H1 (cell line): ENCODE measurements around the gene ATAD3A. TPM values are rescaled to one million over a fixed set of nuclear protein-coding genes. Genes with fewer than 3 reads are reported as not detected.
"Not testable (repeated sequence)": the region's sequence is repeated elsewhere in the genome, so short reads cannot be mapped to it uniquely, and the experiment has no call there.

ENCODE experiments used
- CTCF ChIA-PET: fragments of 300-600 bp; sonication (Branson Sonifier 250); formaldehyde crosslinking; loops from one replicate; lab custom pipeline; 2021; ENCODE audit not compliant: partially characterized antibody; lab: Charles Lee
- POLR2A ChIA-PET: fragments of 300-600 bp; sonication (Branson Sonifier 250); formaldehyde crosslinking; loops from one replicate; lab custom pipeline; 2021; ENCODE audit warnings: inconsistent platforms; ENCODE audit not compliant: partially characterized antibody; lab: Charles Lee
- DNase-seq, 2 experiments: peaks; one replicate each; pipeline versions ENCODE4 v3.0.0 to v3.0.0-alpha.2; 2010 to 2022; ENCODE audit warnings: low spot score in 2 of 2, low read depth in 1 of 2, mixed read lengths in 1 of 2
- FAIRE-seq: peaks from 2 replicates; lab custom pipeline; 2011; peaks lifted over from hg19 to GRCh38; lab: Jason Lieb, UNC
- H2AFZ ChIP-seq: 2 replicates; pipeline ENCODE4 v1.8.1; 2012; ENCODE audit warnings: low read length, inconsistent platforms
- H2AK5ac ChIP-seq: 2 replicates; pipeline ENCODE4 v1.6.1; 2013; ENCODE audit warnings: low read depth, low read length
- H2BK120ac ChIP-seq: replicated peaks from 2 replicates; pipeline ENCODE3; 2013; ENCODE audit warnings: low read depth, low read length, inconsistent platforms
- H2BK12ac ChIP-seq: 2 replicates; pipeline ENCODE4 v1.6.1; 2013; ENCODE audit warnings: low read depth, low read length
- H2BK15ac ChIP-seq: 2 replicates; pipeline ENCODE4 v1.6.1; 2013; ENCODE audit warnings: low read length
- H2BK20ac ChIP-seq: 2 replicates; pipeline ENCODE4 v1.6.1; 2013; ENCODE audit warnings: low read length
- H2BK5ac ChIP-seq: 2 replicates; pipeline ENCODE4 v1.6.1; 2013; ENCODE audit warnings: low read depth, low read length
- H3K14ac ChIP-seq: 2 replicates; pipeline ENCODE4 v1.6.1; 2013; ENCODE audit warnings: inconsistent platforms; ENCODE audit not compliant: insufficient read length
- H3K18ac ChIP-seq: 2 replicates; pipeline ENCODE4 v1.6.1; 2013; ENCODE audit warnings: low read length; ENCODE audit errors: extremely low read depth
- H3K23ac ChIP-seq: 2 replicates; pipeline ENCODE4 v1.6.1; 2013; ENCODE audit warnings: inconsistent platforms; ENCODE audit not compliant: insufficient read length
- H3K23me2 ChIP-seq: 2 replicates; pipeline ENCODE4 v1.6.1; 2013; ENCODE audit warnings: low read depth, low read length
- H3K27ac ChIP-seq: 2 replicates; pipeline ENCODE4 v1.6.1; 2011; ENCODE audit warnings: low read depth, low read length, inconsistent platforms
- H3K27me3 ChIP-seq, 4 experiments: replicated peaks in 1 of 4; 1 replicate in 1 of 4; 2 replicates in 3 of 4; pipeline versions ENCODE4 v1.6.1 to v1.8.1; 2011 to 2013; ENCODE audit warnings: low read length in 3 of 4, mild to moderate bottlenecking in 3 of 4, inconsistent platforms in 2 of 4, mixed read lengths in 2 of 4, moderate library complexity in 1 of 4; ENCODE audit not compliant: control insufficient read depth in 3 of 4, insufficient read depth in 3 of 4; ENCODE audit errors: extremely low read depth in 1 of 4
- H3K36me3 ChIP-seq, 4 experiments: 2 replicates each; pipeline versions ENCODE4 v1.6.1 to v1.8.1; 2011 to 2013; ENCODE audit warnings: mild to moderate bottlenecking in 4 of 4, low read length in 3 of 4, moderate library complexity in 2 of 4, control low read depth in 1 of 4, inconsistent platforms in 1 of 4; ENCODE audit not compliant: insufficient read depth in 4 of 4, control insufficient read depth in 2 of 4
- H3K4ac ChIP-seq: replicated peaks from 2 replicates; pipeline ENCODE3; 2013; ENCODE audit warnings: low read length, low read depth, mixed read lengths, inconsistent platforms; ENCODE audit not compliant: insufficient read length
- H3K4me1 ChIP-seq, 4 experiments: replicated peaks in 1 of 4; 1 replicate in 1 of 4; 2 replicates in 3 of 4; pipeline versions ENCODE4 v1.6.1 to v1.8.1; 2011 to 2013; ENCODE audit warnings: low read length in 3 of 4, inconsistent platforms in 2 of 4, mixed read lengths in 1 of 4; ENCODE audit not compliant: insufficient read depth in 4 of 4, control insufficient read depth in 3 of 4
- H3K4me2 ChIP-seq, 2 experiments: 2 replicates each; pipeline versions ENCODE4 v1.6.1 to v1.8.1; 2011 to 2013; ENCODE audit warnings: low read depth in 2 of 2, low read length in 2 of 2, control low read depth in 1 of 2, inconsistent platforms in 1 of 2, mild to moderate bottlenecking in 1 of 2; ENCODE audit not compliant: insufficient read depth in 1 of 2
- H3K4me3 ChIP-seq, 4 experiments: fragments of 200-600, 300-600 bp in 1 of 4; sonication (generic), shearing (Covaris generic), sonication (Bioruptor Twin) in 1 of 4; 2 replicates each; pipeline versions ENCODE4 v1.5.1 to v1.8.1; 2011 to 2016; ENCODE audit warnings: low read length in 4 of 4, low read depth in 3 of 4, control low read depth in 2 of 4, inconsistent platforms in 2 of 4, mild to moderate bottlenecking in 2 of 4, mixed read lengths in 1 of 4, moderate library complexity in 1 of 4; ENCODE audit not compliant: insufficient read depth in 2 of 4; ENCODE audit errors: extremely low read depth in 1 of 4
- H3K56ac ChIP-seq: replicated peaks from 2 replicates; pipeline ENCODE3; 2013; ENCODE audit warnings: low read depth, mild to moderate bottlenecking, mixed read lengths, low read length, inconsistent platforms; ENCODE audit not compliant: insufficient read length
- H3K79me1 ChIP-seq: 2 replicates; pipeline ENCODE4 v1.6.1; 2013; ENCODE audit warnings: low read depth, low read length, control low read depth
- H3K79me2 ChIP-seq, 2 experiments: 2 replicates each; pipeline versions ENCODE4 v1.6.1 to v1.8.1; 2012 to 2013; ENCODE audit warnings: low read length in 2 of 2, mild to moderate bottlenecking in 2 of 2, inconsistent platforms in 1 of 2; ENCODE audit not compliant: insufficient read depth in 2 of 2, control insufficient read depth in 1 of 2
- H3K9ac ChIP-seq, 4 experiments: replicated peaks in 1 of 4; 1 replicate in 1 of 4; 2 replicates in 3 of 4; pipeline versions ENCODE4 v1.6.1 to v1.8.1; 2011 to 2013; ENCODE audit warnings: low read depth in 3 of 4, low read length in 3 of 4, control low read depth in 2 of 4, mild to moderate bottlenecking in 2 of 4, moderate library complexity in 2 of 4, inconsistent platforms in 1 of 4; ENCODE audit errors: extremely low read depth in 1 of 4
- H3K9me3 ChIP-seq, 2 experiments: 2 replicates each; pipeline versions ENCODE4 v1.6.1 to v1.8.1; 2012 to 2013; ENCODE audit warnings: mild to moderate bottlenecking in 2 of 2, moderate library complexity in 2 of 2, control low read depth in 1 of 2, inconsistent platforms in 1 of 2, low read depth in 1 of 2, low read length in 1 of 2, mixed read lengths in 1 of 2; ENCODE audit not compliant: insufficient read depth in 2 of 2
- H4K20me1 ChIP-seq, 2 experiments: replicated peaks in 1 of 2; 2 replicates each; pipeline versions ENCODE3 to v1.8.1; 2011 to 2013; ENCODE audit warnings: inconsistent platforms in 2 of 2, low read length in 2 of 2, mild to moderate bottlenecking in 1 of 2; ENCODE audit not compliant: insufficient read depth in 2 of 2, control insufficient read depth in 1 of 2
- H4K5ac ChIP-seq: 2 replicates; pipeline ENCODE4 v1.6.1; 2013; ENCODE audit warnings: low read length, low read depth, mixed read lengths, inconsistent platforms; ENCODE audit not compliant: insufficient read length
- H4K8ac ChIP-seq: 2 replicates; pipeline ENCODE4 v1.8.0; 2013; ENCODE audit warnings: mild to moderate bottlenecking, moderate library complexity, low read length, inconsistent platforms; ENCODE audit not compliant: insufficient read depth; ENCODE audit errors: extremely low read depth
- H4K91ac ChIP-seq: replicated peaks from 2 replicates; pipeline ENCODE3; 2013; ENCODE audit warnings: low read length, mixed read lengths, inconsistent platforms; ENCODE audit not compliant: insufficient read length
- RAD21 ChIP-seq, 2 experiments: IDR thresholded peaks in 1 of 2; conservative IDR thresholded peaks in 1 of 2; 2 replicates each; pipeline ENCODE4 v1.6.1; 2011; ENCODE audit warnings: low read depth in 2 of 2, low read length in 2 of 2, improper control_type of control experiment in 1 of 2, inconsistent platforms in 1 of 2, mild to moderate bottlenecking in 1 of 2, moderate library complexity in 1 of 2
- WGBS, 2 experiments: shearing (Covaris generic) in 1 of 2; methylation state at CpG; one replicate each; pipeline versions ENCODE4 v1.1.6 to v1.1.7; 2013 to 2015; ENCODE audit warnings: low lambda C conversion rate in 2 of 2, mixed read lengths in 2 of 2, inconsistent platforms in 1 of 2, low coverage in 1 of 2, missing lambda C conversion rate in 1 of 2; ENCODE audit not compliant: insufficient replicate concordance in 2 of 2, insufficient coverage in 1 of 2, insufficient read length in 1 of 2; ENCODE audit errors: extremely low coverage in 1 of 2, missing lambda C conversion rate in 1 of 2; 5-methylcytosine and 5-hydroxymethylcytosine counted together
- polyA plus RNA-seq, 7 experiments: library from polyadenylated mRNA; depleted of rRNA in 3 of 7; stranded (reverse) in 5 of 7; unstranded in 2 of 7; fragments of >200 nt in 5 of 7; fragments of 200-250 nt in 2 of 7; gene quantifications; 1 replicate in 5 of 7; 2 replicates in 1 of 7; 4 replicates in 1 of 7; pipeline versions ENCODE4 v1.2.1 to v1.2.3, GENCODE V29; 2011 to 2013; ENCODE audit warnings: missing spikeins in 2 of 7, mixed read lengths in 2 of 7
- total RNA-seq: library from RNA; stranded (reverse); fragmentation: NEBNext Ultra II Directional; extraction: Animal tissue kit (Norgen Biotek cat#: 25700); gene quantifications from 2 replicates; pipeline ENCODE4 v1.2.1, GENCODE V29; 2021

ATAD3A gene
- total and polyA plus RNA-seq, 2 of the 8 experiments (the other 6 are each of a cell fraction or from before 2014, with no cell fraction given), result 28.3 to 64.7 TPM

- H3K23me2 ChIP-seq, H2BK12ac ChIP-seq, H2BK120ac ChIP-seq, H3K23ac ChIP-seq, H3K18ac ChIP-seq, H3K27ac ChIP-seq, H2AFZ ChIP-seq, H3K56ac ChIP-seq, H3K9ac ChIP-seq, H2BK20ac ChIP-seq, H3K14ac ChIP-seq, DNase-seq, H2AK5ac ChIP-seq, H3K27me3 ChIP-seq, H3K79me1 ChIP-seq, H4K20me1 ChIP-seq, H2BK5ac ChIP-seq, H3K36me3 ChIP-seq, H3K4me3 ChIP-seq, H4K5ac ChIP-seq, H3K9me3 ChIP-seq, H3K4me1 ChIP-seq, H3K4ac ChIP-seq, H2BK15ac ChIP-seq, H3K79me2 ChIP-seq, FAIRE-seq, H3K4me2 ChIP-seq, H4K91ac ChIP-seq, H4K8ac ChIP-seq: not testable (repeated sequence)
- ChIA-PET POLR2A (interaction anchor here (1.0 to 1.9 kb wide), 6 partner anchors 13 to 106 kb away, joined by 3 to 7 read pairs (median 4); partner anchors contain the start of gene CCNL2), CTCF (interaction anchor here (0.6 to 2.4 kb wide), 29 partner anchors 10 to 439 kb away, joined by 3 to 10 read pairs (median 4); no protein-coding TSS in a partner anchor)
- 0 out of 4 replicates have a peak, but pooled peaks of 1 of the 2 experiments have one; percentile 2 for TF ChIP-seq RAD21 (IDR thresholded peaks at IDR 0.05 in 1 of 2, conservative IDR thresholded peaks at IDR 0.05 in 1 of 2; ENCODE audit: low read depth in 2 of 2, low read length in 2 of 2)
- 82% methylated on average over 13 of the region's 22 CpGs; no CpG with 5 or more reads in 1 of the 2 experiments for WGBS, 2 experiments
Observed at GRCh38 chr1:1505366-1505798, 6.6 kb upstream of the ATAD3A start.
